HG02798 (cell line): ENCODE data around the gene FOXN3.
A peak's percentile ranks its signal among the peaks of the same experiment; 100 is the strongest.
"Not testable (repeated sequence)": the region's sequence is repeated elsewhere in the genome, so short reads cannot be mapped to it uniquely, and the experiment has no call there.

ENCODE experiments used
- ATAC-seq: cut with Tn5 transposase; IDR thresholded peaks from one replicate; pipeline ENCODE4 v1.9.1; 2021; ENCODE audit warnings: mild to moderate bottlenecking; ENCODE audit not compliant: unreplicated experiment, poor library complexity

FOXN3 gene

GRCh38 chr14:89310211-89310610 lies 106.8 kb downstream of the FOXN3 start:
- ATAC-seq = no peak

GRCh38 chr14:89309670-89310177 lies 107.3 kb downstream of the FOXN3 start:
- no peak for ATAC-seq

GRCh38 chr14:89308232-89308959 lies 108.6 kb downstream of the FOXN3 start:
- ATAC-seq = no peak

GRCh38 chr14:89307409-89307808 lies 109.6 kb downstream of the FOXN3 start:
- no peak for ATAC-seq

GRCh38 chr14:89304972-89305703 lies 111.9 kb downstream of the FOXN3 start:
- ATAC-seq = peak; percentile 58

- no peak for ATAC-seq
Observed at GRCh38 chr14:89304561-89304960, 112.5 kb downstream of the FOXN3 start.

GRCh38 chr14:89303456-89304435 lies 113.3 kb downstream of the FOXN3 start:
- peak; percentile 74 for ATAC-seq

GRCh38 chr14:89302396-89302950 lies 114.6 kb downstream of the FOXN3 start:
- ATAC-seq = no peak

GRCh38 chr14:89299587-89299986 lies 117.4 kb downstream of the FOXN3 start:
- ATAC-seq = no peak

GRCh38 chr14:89298056-89298834 lies 118.8 kb downstream of the FOXN3 start:
- no peak for ATAC-seq

- peak; percentile 61 for ATAC-seq
Observed at GRCh38 chr14:89296281-89296745, 120.7 kb downstream of the FOXN3 start.

- no peak for ATAC-seq
Observed at GRCh38 chr14:89294872-89295271, 122.2 kb downstream of the FOXN3 start.

- not testable (repeated sequence) for ATAC-seq
Observed at GRCh38 chr14:89294469-89294868, 122.6 kb downstream of the FOXN3 start.

GRCh38 chr14:89294060-89294459 lies 123.0 kb downstream of the FOXN3 start:
- no peak for ATAC-seq

- no peak for ATAC-seq
Observed at GRCh38 chr14:89293314-89293916, 123.6 kb downstream of the FOXN3 start.

GRCh38 chr14:89292579-89293313 lies 124.3 kb downstream of the FOXN3 start:
- ATAC-seq = no peak

- no peak for ATAC-seq
Observed at GRCh38 chr14:89291351-89291940, 125.6 kb downstream of the FOXN3 start.

GRCh38 chr14:89290813-89291212 lies 126.2 kb downstream of the FOXN3 start:
- no peak for ATAC-seq
